Astrocyte (in vitro differentiated cells and primary cell): ENCODE measurements around the gene TCF3.

Source experiments
- EZH2 ChIP-seq: IDR thresholded peaks from 2 replicates; pipeline ENCODE4 v1.6.1; 2012; ENCODE audit warnings: mild to moderate bottlenecking, low read length, inconsistent platforms; ENCODE audit not compliant: insufficient read depth
- TF ChIP-seq, protein P1 (sequence below): IDR thresholded peaks from 2 replicates; pipeline ENCODE4 v1.5.1; 2011; ENCODE audit warnings: low read depth, mild to moderate bottlenecking, inconsistent platforms, low read length, moderate library complexity; ENCODE audit not compliant: insufficient read depth

DNA sequence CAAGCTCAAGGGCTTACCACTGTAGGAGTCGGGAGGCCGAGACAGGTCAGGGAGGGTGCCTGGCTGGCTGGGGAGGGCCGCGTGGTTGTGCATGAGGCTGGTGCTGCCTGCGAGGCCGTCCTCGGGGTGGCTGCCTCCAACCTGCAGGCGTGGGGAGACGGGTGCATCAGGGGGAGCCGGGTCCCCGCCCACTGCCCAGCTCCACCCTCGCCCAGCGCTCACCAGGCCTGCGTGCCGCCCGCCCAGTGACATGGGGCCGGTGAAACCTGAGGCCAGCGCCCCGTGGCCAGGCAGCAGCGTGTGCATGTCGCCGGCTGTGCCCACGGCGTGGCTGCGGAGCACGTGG is 33.3 kb downstream of the TCF3 start:
- TF ChIP-seq, protein P1, sequence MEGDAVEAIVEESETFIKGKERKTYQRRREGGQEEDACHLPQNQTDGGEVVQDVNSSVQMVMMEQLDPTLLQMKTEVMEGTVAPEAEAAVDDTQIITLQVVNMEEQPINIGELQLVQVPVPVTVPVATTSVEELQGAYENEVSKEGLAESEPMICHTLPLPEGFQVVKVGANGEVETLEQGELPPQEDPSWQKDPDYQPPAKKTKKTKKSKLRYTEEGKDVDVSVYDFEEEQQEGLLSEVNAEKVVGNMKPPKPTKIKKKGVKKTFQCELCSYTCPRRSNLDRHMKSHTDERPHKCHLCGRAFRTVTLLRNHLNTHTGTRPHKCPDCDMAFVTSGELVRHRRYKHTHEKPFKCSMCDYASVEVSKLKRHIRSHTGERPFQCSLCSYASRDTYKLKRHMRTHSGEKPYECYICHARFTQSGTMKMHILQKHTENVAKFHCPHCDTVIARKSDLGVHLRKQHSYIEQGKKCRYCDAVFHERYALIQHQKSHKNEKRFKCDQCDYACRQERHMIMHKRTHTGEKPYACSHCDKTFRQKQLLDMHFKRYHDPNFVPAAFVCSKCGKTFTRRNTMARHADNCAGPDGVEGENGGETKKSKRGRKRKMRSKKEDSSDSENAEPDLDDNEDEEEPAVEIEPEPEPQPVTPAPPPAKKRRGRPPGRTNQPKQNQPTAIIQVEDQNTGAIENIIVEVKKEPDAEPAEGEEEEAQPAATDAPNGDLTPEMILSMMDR, result no peak
- no peak for TF ChIP-seq EZH2
